A673 (cell line): ENCODE data around the gene NRIP3. TPM values are rescaled to one million over a fixed set of nuclear protein-coding genes. Genes with fewer than 3 reads are reported as not detected.
A peak's percentile ranks its signal among the peaks of the same experiment; 100 is the strongest.

Source experiments
- Bru-seq: library from RNA; stranded (reverse); fragments of 400-500 nt; gene quantifications from one replicate; lab custom pipeline; 2021; lab: Mats Ljungman, UMichigan
- BruChase-seq, 2 experiments: library from RNA; stranded (reverse); fragments of 400-500 nt; gene quantifications; one replicate each; lab custom pipeline; 2021; lab: Mats Ljungman, UMichigan
- BruUV-seq: library from RNA; stranded (reverse); fragments of 400-500 nt; replicated peaks from 2 replicates; lab custom pipeline; 2021; lab: Mats Ljungman, UMichigan
- CTCF ChIA-PET: fragments of 300-600 bp; sonication (Branson Sonifier 250); formaldehyde crosslinking; loops from one replicate; lab custom pipeline; 2022; ENCODE audit warnings: antibody characterized with exemption; lab: Charles Lee
- POLR2A ChIA-PET: fragments of 300-600 bp; sonication (Branson Sonifier 250); formaldehyde crosslinking; loops from one replicate; lab custom pipeline; 2022; ENCODE audit warnings: antibody characterized with exemption; ENCODE audit not compliant: low non-redundant PET; lab: Charles Lee
- DNase-seq: peaks from one replicate; pipeline ENCODE4 v3.0.0-alpha.2; 2015; ENCODE audit warnings: low spot score
- H3K27ac ChIP-seq: fragments of 200-600 bp; sonication (generic); 2 replicates; pipeline ENCODE4 v1.5.1; 2016; ENCODE audit warnings: mixed run types, low read depth, mild to moderate bottlenecking, mixed read lengths, antibody characterized with exemption, low read length; ENCODE audit not compliant: poor library complexity, severe bottlenecking
- H3K27me3 ChIP-seq: fragments of 200-600 bp; sonication (generic); replicated peaks from 2 replicates; pipeline ENCODE4 v1.6.1; 2017; ENCODE audit warnings: mixed run types, low read depth, mild to moderate bottlenecking, mixed read lengths, antibody characterized with exemption, low read length; ENCODE audit not compliant: insufficient read depth, poor library complexity
- H3K36me3 ChIP-seq: fragments of 200-600 bp; sonication (generic); 2 replicates; pipeline ENCODE4 v1.6.1; 2016; ENCODE audit warnings: mixed run types, mild to moderate bottlenecking, mixed read lengths, antibody characterized with exemption, low read length; ENCODE audit not compliant: insufficient read depth, poor library complexity, severe bottlenecking
- H3K4me1 ChIP-seq: fragments of 200-600 bp; sonication (generic); 2 replicates; pipeline ENCODE4 v1.6.1; 2017; ENCODE audit warnings: mixed run types, mild to moderate bottlenecking, mixed read lengths, antibody characterized with exemption, low read length; ENCODE audit not compliant: insufficient read depth, poor library complexity, severe bottlenecking
- H3K4me3 ChIP-seq: fragments of 200-600 bp; sonication (generic); 2 replicates; pipeline ENCODE4 v1.5.1; 2016; ENCODE audit warnings: low read depth, mixed run types, mild to moderate bottlenecking, mixed read lengths, low read length; ENCODE audit not compliant: poor library complexity, severe bottlenecking
- H3K9me3 ChIP-seq: fragments of 200-600 bp; sonication (generic); 2 replicates; pipeline ENCODE4 v1.6.1; 2016; ENCODE audit warnings: mixed run types, low read depth, mild to moderate bottlenecking, mixed read lengths, antibody characterized with exemption, low read length; ENCODE audit not compliant: poor library complexity, severe bottlenecking
- EZH2 ChIP-seq: fragments of 200-600 bp; sonication (generic); IDR thresholded peaks from 2 replicates; pipeline ENCODE4 v1.6.1; 2017; ENCODE audit warnings: borderline replicate concordance, low read depth, mild to moderate bottlenecking, mixed read lengths, antibody characterized with exemption, low read length; ENCODE audit not compliant: poor library complexity, severe bottlenecking
- intact Hi-C: fragments of 100-400 bp; cut with micrococcal nuclease; formaldehyde crosslinking; loops from one replicate; pipeline ENCODE4 v1.10.0; 2022; ENCODE audit not compliant: unreplicated experiment
- long read RNA-seq: library from polyadenylated mRNA; stranded (forward); transcript quantifications from one replicate; pipeline ENCODE4 v2.0.0, GENCODE V29; 2022
- total RNA-seq: library from RNA; stranded (reverse); gene quantifications from 2 replicates; pipeline ENCODE4 v1.2.3, GENCODE V29; 2021
- TF ChIP-seq, protein P1 (sequence below): fragments of 300-800, 200-600 bp; sonication (generic); conservative IDR thresholded peaks from 2 replicates; pipeline ENCODE4 v1.5.1; 2017; ENCODE audit warnings: low read depth, mild to moderate bottlenecking, antibody characterized with exemption, low read length, moderate library complexity, mixed read lengths

Gene NRIP3
- total RNA-seq (1.6 and 2.2 TPM in 2 replicates), Bru-seq, nascent RNA (percentile 37 among the genes with signal in this experiment), BruChase-seq, experiment 1, labeled RNA remaining after a 2-hour chase (percentile 39 among the genes with signal in this experiment), BruChase-seq, experiment 2, labeled RNA remaining after a 6-hour chase (percentile 46 among the genes with signal in this experiment)
- long read RNA-seq, transcript NRIP3-201 (7 exons, 3,809 nt): major isoform, 5 of 9 reads
- long read RNA-seq, partial matches to known transcripts: 0 of 9 reads
- long read RNA-seq, other reads (novel, unspliced or antisense): 4 of 9 reads

DNA sequence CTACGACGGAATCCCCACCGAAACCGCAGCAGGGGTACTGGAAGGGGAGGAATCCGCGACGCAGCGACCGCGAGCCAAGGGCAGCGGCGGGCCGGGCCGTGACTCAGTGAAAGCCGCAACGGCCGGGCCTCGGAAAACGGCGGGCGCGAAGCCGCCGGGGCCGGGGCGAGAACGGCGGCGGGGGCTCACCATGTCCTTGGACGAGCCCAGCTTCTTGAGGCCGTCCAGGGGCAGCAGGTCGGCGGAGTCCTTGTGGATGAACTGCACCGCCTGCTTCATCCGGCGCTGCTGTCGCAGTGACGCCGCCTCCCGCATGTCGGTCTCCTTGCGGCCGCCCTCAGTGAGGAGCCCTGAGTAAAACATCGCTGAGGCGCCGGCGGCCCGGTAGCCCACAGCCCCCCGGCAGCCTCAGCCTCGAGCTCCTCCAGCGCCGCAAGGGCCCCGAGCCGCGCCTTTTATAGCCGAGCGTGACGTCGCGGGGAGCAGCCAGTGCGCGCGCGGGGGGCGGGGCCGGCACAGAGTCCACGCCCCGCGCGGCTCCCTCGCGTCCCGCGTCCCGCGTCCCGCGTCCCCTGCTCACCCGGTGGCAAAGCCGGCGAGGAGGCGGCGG lies at the start of gene NRIP3:
Gene NRIP3, minus strand, starts transcription at position 429 of the 610 bp plus-strand sequence. Its CDS starts 66 bp downstream, at position 363.
- Histone ChIP-seq H3K36me3 (no peaks in the 10 kb centered on the region), H3K27me3 (peaks cover 42% of the 10 kb centered on the region), H3K27ac (no peak within 1 kb of the TSS), H3K4me1 (peaks cover 14% of the 10 kb centered on the region), H3K9me3 (no peaks in the 10 kb centered on the region), H3K4me3 (peak within 1 kb of the TSS; percentile 26)
- TF ChIP-seq, protein P1, sequence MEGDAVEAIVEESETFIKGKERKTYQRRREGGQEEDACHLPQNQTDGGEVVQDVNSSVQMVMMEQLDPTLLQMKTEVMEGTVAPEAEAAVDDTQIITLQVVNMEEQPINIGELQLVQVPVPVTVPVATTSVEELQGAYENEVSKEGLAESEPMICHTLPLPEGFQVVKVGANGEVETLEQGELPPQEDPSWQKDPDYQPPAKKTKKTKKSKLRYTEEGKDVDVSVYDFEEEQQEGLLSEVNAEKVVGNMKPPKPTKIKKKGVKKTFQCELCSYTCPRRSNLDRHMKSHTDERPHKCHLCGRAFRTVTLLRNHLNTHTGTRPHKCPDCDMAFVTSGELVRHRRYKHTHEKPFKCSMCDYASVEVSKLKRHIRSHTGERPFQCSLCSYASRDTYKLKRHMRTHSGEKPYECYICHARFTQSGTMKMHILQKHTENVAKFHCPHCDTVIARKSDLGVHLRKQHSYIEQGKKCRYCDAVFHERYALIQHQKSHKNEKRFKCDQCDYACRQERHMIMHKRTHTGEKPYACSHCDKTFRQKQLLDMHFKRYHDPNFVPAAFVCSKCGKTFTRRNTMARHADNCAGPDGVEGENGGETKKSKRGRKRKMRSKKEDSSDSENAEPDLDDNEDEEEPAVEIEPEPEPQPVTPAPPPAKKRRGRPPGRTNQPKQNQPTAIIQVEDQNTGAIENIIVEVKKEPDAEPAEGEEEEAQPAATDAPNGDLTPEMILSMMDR: no peak
- TF ChIP-seq EZH2: no peak
- intact Hi-C loops: no loop called here
- peak; percentile 74 for DNase-seq
- BruUV-seq: no TSS peak
- CTCF ChIA-PET: interaction anchor here (0.6 kb wide), 1 partner anchor 12 kb away, joined by 3 read pairs; no protein-coding TSS in a partner anchor
- POLR2A ChIA-PET: no interaction called here

DNA sequence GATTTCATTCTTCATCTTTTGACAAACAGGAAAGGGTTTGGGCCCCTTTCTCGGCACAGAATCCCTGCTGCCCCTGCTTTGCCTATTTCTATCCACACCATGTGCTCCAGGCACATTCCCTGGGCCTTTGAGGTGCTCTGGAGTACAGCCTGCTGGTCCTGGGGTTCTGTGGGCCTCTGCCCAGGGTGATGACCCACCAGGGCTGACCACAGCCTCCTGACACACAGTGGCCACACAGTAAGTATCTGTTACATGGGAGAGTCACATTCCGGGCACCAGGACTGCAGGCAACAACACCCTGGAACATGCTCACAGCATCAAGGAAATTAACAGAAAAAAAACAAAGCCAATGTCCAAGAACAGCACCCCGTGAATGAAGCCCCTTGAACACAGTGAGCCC lies 48.5 kb upstream of the NRIP3 start:
- intact Hi-C loops: no loop called here
- H3K36me3 ChIP-seq: no peaks in the 10 kb centered on the region
- no peak for TF ChIP-seq EZH2
- TF ChIP-seq, protein P1: no peak
- ChIA-PET POLR2A (no interaction called here), CTCF (no interaction called here)
- H3K9me3 ChIP-seq: no peaks in the 10 kb centered on the region
- H3K27me3 ChIP-seq: no peaks in the 10 kb centered on the region
- no TSS peak for BruUV-seq
- H3K27ac ChIP-seq: no peak overlapping the region
- no peak overlapping the region for H3K4me3 ChIP-seq
- DNase-seq: no peak
- peaks cover 12% of the 10 kb centered on the region for H3K4me1 ChIP-seq

DNA sequence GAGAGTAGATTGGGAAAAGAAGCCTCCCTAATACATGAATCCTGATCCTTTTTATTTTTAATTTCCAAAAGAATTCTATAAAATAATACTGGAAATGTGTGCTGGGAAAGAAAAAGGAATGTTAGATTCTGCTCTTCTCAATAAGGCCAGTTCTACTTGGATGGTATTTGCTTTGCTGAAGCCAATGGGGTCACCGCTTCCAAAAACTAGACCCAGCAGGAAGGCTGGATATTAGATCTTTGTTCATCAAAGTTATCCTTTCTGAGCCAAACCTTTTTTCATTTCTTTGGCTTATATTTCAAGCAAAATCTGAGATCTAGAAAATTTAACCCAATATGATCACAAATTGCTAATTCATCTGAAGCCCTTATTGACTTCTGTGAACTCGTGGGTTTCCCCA lies 46.2 kb upstream of the NRIP3 start:
- BruUV-seq: no TSS peak
- intact Hi-C loops: no loop called here
- Histone ChIP-seq H3K4me1 (peaks cover 16% of the 10 kb centered on the region), H3K27ac (no peak overlapping the region), H3K36me3 (no peaks in the 10 kb centered on the region), H3K4me3 (no peak overlapping the region), H3K9me3 (no peaks in the 10 kb centered on the region), H3K27me3 (no peaks in the 10 kb centered on the region)
- TF ChIP-seq, protein P1: no peak
- TF ChIP-seq EZH2: no peak
- ChIA-PET CTCF (no interaction called here), POLR2A (no interaction called here)
- DNase-seq: no peak
